Thymus (tissue), 11 donors: ENCODE data around the gene WIPF1. TPM values are rescaled to one million over a fixed set of nuclear protein-coding genes. Genes with fewer than 3 reads are reported as not detected.

Source experiments
- DNase-seq, 9 donors: peaks; one replicate each; pipeline ENCODE4 v3.0.0-alpha.2; 2013; ENCODE audit warnings: low spot score in 9 of 9, low read depth in 6 of 9, missing footprints in 1 of 9
- H3K27ac ChIP-seq, 2 donors: one replicate each; pipeline ENCODE4 v1.5.1; 2013; ENCODE audit warnings: control low read depth in 1 of 2, low read depth in 1 of 2, low read length in 1 of 2, mild to moderate bottlenecking in 1 of 2, moderate library complexity in 1 of 2
- H3K27me3 ChIP-seq, 2 donors: one replicate each; pipeline ENCODE4 v1.5.1; 2013; ENCODE audit warnings: low read length in 1 of 2; ENCODE audit not compliant: control insufficient read depth in 2 of 2, insufficient read depth in 1 of 2
- H3K36me3 ChIP-seq, 2 donors: one replicate each; pipeline ENCODE4 v1.5.1; 2013; ENCODE audit warnings: low read length in 1 of 2, mild to moderate bottlenecking in 1 of 2, moderate library complexity in 1 of 2; ENCODE audit not compliant: control insufficient read depth in 2 of 2, insufficient read depth in 2 of 2
- H3K4me1 ChIP-seq, 2 donors: one replicate each; pipeline ENCODE4 v1.5.1; 2013; ENCODE audit warnings: low read length in 2 of 2; ENCODE audit not compliant: control insufficient read depth in 2 of 2, insufficient read depth in 2 of 2
- H3K4me3 ChIP-seq, 2 donors: one replicate each; pipeline ENCODE4 v1.5.1; 2013; ENCODE audit warnings: low read length in 2 of 2, control low read depth in 1 of 2, mild to moderate bottlenecking in 1 of 2
- H3K9me3 ChIP-seq, 2 donors: one replicate each; pipeline ENCODE4 v1.5.1; 2013; ENCODE audit warnings: low read length in 1 of 2, mild to moderate bottlenecking in 1 of 2; ENCODE audit not compliant: control insufficient read depth in 2 of 2, insufficient read depth in 1 of 2
- WGBS: extraction: QIAGEN DNeasy Blood & Tissue Kit; methylation state at CpG from one replicate; pipeline ENCODE4 v1.1.7; 2013; 5-methylcytosine and 5-hydroxymethylcytosine counted together
- polyA plus RNA-seq: library from polyadenylated mRNA; stranded (reverse); fragments of 200-250 nt; gene quantifications from one replicate; pipeline ENCODE4 v1.2.3, GENCODE V29; 2013
- total RNA-seq: library from RNA; stranded (reverse); fragments of 120-200 nt; gene quantifications from one replicate; pipeline ENCODE4 v1.2.4, GENCODE V29; 2013
- donor health status: healthy.

Gene WIPF1
- total and polyA plus RNA-seq, 2 donors, result 21.9 to 65.0 TPM

- no peaks in the 10 kb centered on the region for H3K9me3 ChIP-seq
- no peak overlapping the region for H3K27ac ChIP-seq
- no peak for DNase-seq
- H3K4me3 ChIP-seq, result no peak overlapping the region
- 92% methylated on average over 7 of the region's 7 CpGs for WGBS
- H3K27me3 ChIP-seq, result no peaks in the 10 kb centered on the region
- peaks cover 37 to 72% of the 10 kb centered on the region in 2 donors for H3K36me3 ChIP-seq
- peaks cover 0 to 5% of the 10 kb centered on the region in 2 donors for H3K4me1 ChIP-seq
These were observed 27.4 kb upstream of the WIPF1 start for GRCh38 chr2:174624895-174625430.

DNA sequence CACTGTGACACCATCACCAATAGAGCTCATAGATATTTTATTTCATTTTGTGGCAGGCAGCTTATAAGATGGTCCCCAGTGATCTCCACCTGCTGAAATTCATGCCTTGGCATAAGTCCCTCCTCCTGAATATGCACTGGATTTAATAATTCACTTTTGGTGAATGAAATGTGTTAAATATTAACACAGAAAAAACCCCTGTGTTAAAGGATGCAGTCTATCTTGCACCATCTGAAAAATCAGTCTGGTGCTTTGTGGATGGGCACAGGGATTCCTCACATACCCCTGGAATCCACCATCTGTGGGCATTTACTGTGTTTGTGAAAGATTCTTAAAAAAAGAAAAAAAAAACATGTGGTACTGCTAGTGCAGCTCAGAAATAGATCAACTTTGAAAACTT is 26.1 kb upstream of the WIPF1 start:
- no peak overlapping the region for H3K27ac ChIP-seq
- no peak overlapping the region for H3K4me3 ChIP-seq
- H3K27me3 ChIP-seq, result no peaks in the 10 kb centered on the region
- H3K9me3 ChIP-seq, result no peaks in the 10 kb centered on the region
- no peak for DNase-seq
- no peaks in the 10 kb centered on the region for H3K4me1 ChIP-seq
- H3K36me3 ChIP-seq, result peaks cover 40 to 66% of the 10 kb centered on the region in 2 donors

DNA sequence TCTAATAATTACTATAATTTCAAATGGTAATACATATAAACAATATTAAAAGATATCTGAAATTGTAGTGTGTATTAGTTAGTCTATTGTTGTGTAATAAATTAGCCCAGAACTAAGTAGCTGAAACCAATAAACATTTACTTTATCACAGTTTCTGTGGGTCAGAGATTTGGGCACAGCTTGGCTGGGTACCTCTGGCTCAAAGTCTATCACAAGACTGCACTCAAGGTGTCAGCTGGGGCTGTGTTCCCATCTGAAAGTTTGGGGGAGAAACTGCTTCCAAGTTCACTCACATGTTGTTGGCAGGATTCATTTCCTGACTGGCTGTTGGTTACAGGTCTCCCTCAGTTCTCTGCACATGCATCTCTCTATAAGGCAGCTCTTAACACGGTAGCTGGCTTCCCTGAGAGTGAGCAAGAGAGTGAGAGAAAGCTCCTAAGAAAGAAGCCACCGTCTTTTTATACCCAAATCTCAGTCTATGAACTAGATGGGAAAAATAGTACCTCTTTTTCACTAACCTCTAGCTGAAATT is 25.6 kb upstream of the WIPF1 start:
- Histone ChIP-seq H3K4me3 (no peak overlapping the region), H3K4me1 (peaks cover under 1 to 5% of the 10 kb centered on the region in 2 donors), H3K36me3 (peaks cover 38 to 65% of the 10 kb centered on the region in 2 donors), H3K27ac (no peak overlapping the region), H3K9me3 (no peaks in the 10 kb centered on the region), H3K27me3 (no peaks in the 10 kb centered on the region)
- DNase-seq, result no peak
- 92% methylated on average over 2 of the region's 2 CpGs for WGBS

- H3K27me3 ChIP-seq, result no peaks in the 10 kb centered on the region
- H3K27ac ChIP-seq, result no peak overlapping the region
- 95% methylated on average over 3 of the region's 3 CpGs for WGBS
- no peak for DNase-seq
- no peaks in the 10 kb centered on the region for H3K9me3 ChIP-seq
- H3K4me3 ChIP-seq, result no peak overlapping the region
- H3K36me3 ChIP-seq, result peaks cover 39 to 64% of the 10 kb centered on the region in 2 donors
- peaks cover 5 to 12% of the 10 kb centered on the region in 2 donors for H3K4me1 ChIP-seq
These were observed 23.7 kb upstream of the WIPF1 start for GRCh38 chr2:174621323-174621722.

GRCh38 chr2:174618179-174618578 is 20.6 kb upstream of the WIPF1 start:
- Histone ChIP-seq H3K27me3 (no peaks in the 10 kb centered on the region), H3K4me3 (no peak overlapping the region), H3K27ac (no peak overlapping the region), H3K4me1 (peaks cover 9 to 20% of the 10 kb centered on the region in 2 donors), H3K36me3 (peaks cover 26 to 54% of the 10 kb centered on the region in 2 donors), H3K9me3 (no peaks in the 10 kb centered on the region)
- DNase-seq, result no peak
- 95% methylated on average over 2 of the region's 2 CpGs for WGBS

GRCh38 chr2:174617718-174618117 is 20.1 kb upstream of the WIPF1 start:
- WGBS, result 41% methylated on average over 3 of the region's 3 CpGs
- Histone ChIP-seq H3K4me3 (no peak overlapping the region), H3K4me1 (peaks cover 9 to 20% of the 10 kb centered on the region in 2 donors), H3K27me3 (no peaks in the 10 kb centered on the region), H3K9me3 (no peaks in the 10 kb centered on the region), H3K27ac (no peak overlapping the region), H3K36me3 (peaks cover 24 to 52% of the 10 kb centered on the region in 2 donors)
- no peak for DNase-seq

GRCh38 chr2:174617120-174617519 is 19.5 kb upstream of the WIPF1 start:
- Histone ChIP-seq H3K4me1 (peaks cover 9 to 20% of the 10 kb centered on the region in 2 donors), H3K27ac (no peak overlapping the region)

GRCh38 chr2:174615871-174616436 is 18.4 kb upstream of the WIPF1 start:
- Histone ChIP-seq H3K9me3 (no peaks in the 10 kb centered on the region), H3K27me3 (no peaks in the 10 kb centered on the region), H3K27ac (peak overlapping the region; percentile 30 to 82), H3K36me3 (peaks cover 22 to 51% of the 10 kb centered on the region in 2 donors), H3K4me3 (no peak overlapping the region), H3K4me1 (peaks cover 9 to 26% of the 10 kb centered on the region in 2 donors)
- 82% methylated on average over 4 of the region's 4 CpGs for WGBS
- peak in 1 of 9 donors; percentile 53 for DNase-seq

More at GRCh38 chr2:174617120-174617519, 19.5 kb upstream of the WIPF1 start:
- H3K9me3 ChIP-seq, result no peaks in the 10 kb centered on the region
- H3K27me3 ChIP-seq, result no peaks in the 10 kb centered on the region
- H3K4me3 ChIP-seq, result no peak overlapping the region
- 98% methylated on average over 2 of the region's 2 CpGs for WGBS
- peaks cover 24 to 48% of the 10 kb centered on the region in 2 donors for H3K36me3 ChIP-seq
- no peak for DNase-seq

GRCh38 chr2:174614261-174614660 is 16.7 kb upstream of the WIPF1 start:
- peaks cover 22 to 52% of the 10 kb centered on the region in 2 donors for H3K36me3 ChIP-seq
- H3K9me3 ChIP-seq, result no peaks in the 10 kb centered on the region
- 98% methylated on average over 4 of the region's 4 CpGs for WGBS
- H3K4me1 ChIP-seq, result peaks cover 9 to 35% of the 10 kb centered on the region in 2 donors
- H3K27ac ChIP-seq, result no peak overlapping the region
- no peaks in the 10 kb centered on the region for H3K27me3 ChIP-seq
- no peak overlapping the region for H3K4me3 ChIP-seq
- DNase-seq, result no peak
